ENCODE measurements around the gene GPR50. TPM values are rescaled to one million over a fixed set of nuclear protein-coding genes. Genes with fewer than 3 reads are reported as not detected.

GPR50 gene
- total RNA-seq, result not detected in 2 replicates

DNA sequence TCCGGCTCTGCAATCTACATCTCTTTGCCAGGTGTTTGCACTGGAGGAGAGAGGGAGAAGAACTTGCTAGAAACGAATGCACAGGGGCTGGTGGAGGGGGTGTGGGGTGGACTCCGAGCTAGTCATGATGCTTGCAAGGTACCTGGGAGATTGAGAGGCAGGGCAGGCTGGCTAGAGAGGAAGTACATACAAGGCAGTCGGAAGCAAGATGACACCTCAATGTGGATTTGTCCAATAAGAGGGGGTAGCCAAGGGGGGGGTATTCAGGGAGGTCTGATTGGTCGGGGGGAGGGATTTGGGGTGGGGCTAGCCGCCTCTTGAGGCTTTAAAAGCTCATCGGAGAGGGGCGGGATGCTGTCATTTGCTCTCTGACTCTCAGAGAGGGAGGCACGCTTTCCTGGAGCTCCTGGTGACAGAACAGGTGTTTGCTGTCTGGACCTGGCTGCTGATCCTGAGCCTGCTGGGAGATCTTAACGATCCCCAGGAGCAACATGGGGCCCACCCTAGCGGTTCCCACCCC lies at the start of gene GPR50:
TSS of gene GPR50 (plus strand) at position 354 of the 520 bp plus-strand sequence. CDS start at position 492, 138 bp downstream.

Other genes starting within 250 kb of the GPR50 start
- 7.6 and 23.0 TPM in 2 replicates for gene HMGB3, start 193.2 kb upstream of the GPR50 start, total RNA-seq
- 44.7 and 50.9 TPM in 2 replicates for gene VMA21, start 220.6 kb downstream of the GPR50 start, total RNA-seq